ENCODE data around the gene NDUFS2. TPM values are rescaled to one million over a fixed set of nuclear protein-coding genes. Genes with fewer than 3 reads are reported as not detected.

Gene NDUFS2
- polyA plus RNA-seq, 1 experiment: 129 TPM

- peaks cover 13% of the 10 kb centered on the region; the same call in 1 of the 2 replicates for H3K36me3 ChIP-seq (ENCODE audit: control insufficient read depth, insufficient read depth, low read length)
- no peak for TF ChIP-seq CTCF (IDR thresholded peaks at IDR 0.05; ENCODE audit: insufficient read depth, low read depth, low read length)
- no peak for DNase-seq (ENCODE audit: low read depth)
- H3K4me3 ChIP-seq (ENCODE audit: low read depth, low read length): no peak overlapping the region
- no peaks in the 10 kb centered on the region for H3K27me3 ChIP-seq (ENCODE audit: control insufficient read depth, insufficient read depth, low read length)
- ChIA-PET POLR2A (interaction anchor here (0.6 kb wide), 1 partner anchor 34 kb away, joined by 3 read pairs; the partner anchor contains the start of gene UFC1), CTCF (interaction anchor here (0.7 kb wide), 1 partner anchor 23 kb away, joined by 4 read pairs; no protein-coding TSS in a partner anchor)
These were observed 14.9 kb upstream of the NDUFS2 start for GRCh38 chr1:161187311-161187710.

- Histone ChIP-seq H3K27me3 (ENCODE audit: control insufficient read depth, insufficient read depth, low read length) (no peaks in the 10 kb centered on the region), H3K4me3 (ENCODE audit: low read depth, low read length) (no peak overlapping the region), H3K36me3 (ENCODE audit: control insufficient read depth, insufficient read depth, low read length) (peaks cover 15% of the 10 kb centered on the region; the same call in 1 of the 2 replicates)
- DNase-seq (ENCODE audit: low read depth): no peak
- no peak for TF ChIP-seq CTCF (IDR thresholded peaks at IDR 0.05; ENCODE audit: insufficient read depth, low read depth, low read length)
- POLR2A ChIA-PET: no interaction called here
- CTCF ChIA-PET: no interaction called here
These were observed 13.8 kb upstream of the NDUFS2 start for GRCh38 chr1:161188381-161188780.

GRCh38 chr1:161189036-161189435, 13.1 kb upstream of the NDUFS2 start:
- POLR2A ChIA-PET: no interaction called here
- no peak for TF ChIP-seq CTCF (IDR thresholded peaks at IDR 0.05; ENCODE audit: insufficient read depth, low read depth, low read length)
- no peaks in the 10 kb centered on the region for H3K27me3 ChIP-seq (ENCODE audit: control insufficient read depth, insufficient read depth, low read length)
- H3K36me3 ChIP-seq (ENCODE audit: control insufficient read depth, insufficient read depth, low read length): peaks cover 15% of the 10 kb centered on the region; the same call in 1 of the 2 replicates
- no peak overlapping the region for H3K4me3 ChIP-seq (ENCODE audit: low read depth, low read length)
- DNase-seq (ENCODE audit: low read depth): no peak
- CTCF ChIA-PET: interaction anchor here (6.1 kb wide), 1 partner anchor 35 kb away, joined by 49 read pairs; the partner anchor contains the start of genes APOA2 and TOMM40L

- POLR2A ChIA-PET: no interaction called here
- no peak for TF ChIP-seq CTCF (IDR thresholded peaks at IDR 0.05; ENCODE audit: insufficient read depth, low read depth, low read length)
- DNase-seq (ENCODE audit: low read depth): no peak
- no peaks in the 10 kb centered on the region for H3K27me3 ChIP-seq (ENCODE audit: control insufficient read depth, insufficient read depth, low read length)
- CTCF ChIA-PET: interaction anchor here (0.7 to 6.1 kb wide), 11 partner anchors 9 to 192 kb away, joined by 3 to 49 read pairs (median 8); partner anchors contain the start of genes APOA2, NDUFS2 and TOMM40L
- H3K36me3 ChIP-seq (ENCODE audit: control insufficient read depth, insufficient read depth, low read length): peaks cover 18% of the 10 kb centered on the region
- no peak overlapping the region for H3K4me3 ChIP-seq (ENCODE audit: low read depth, low read length)
These were observed 11.1 kb upstream of the NDUFS2 start for GRCh38 chr1:161190962-161191521.

- ChIA-PET CTCF (interaction anchor here (0.7 to 6.1 kb wide), 20 partner anchors 10 to 198 kb away, joined by 3 to 49 read pairs (median 4); partner anchors contain the start of genes APOA2, NDUFS2, PPOX and TOMM40L), POLR2A (no interaction called here)
- no peaks in the 10 kb centered on the region for H3K27me3 ChIP-seq (ENCODE audit: control insufficient read depth, insufficient read depth, low read length)
- no peak overlapping the region for H3K4me3 ChIP-seq (ENCODE audit: low read depth, low read length)
- DNase-seq (ENCODE audit: low read depth): no peak
- H3K36me3 ChIP-seq (ENCODE audit: control insufficient read depth, insufficient read depth, low read length): peaks cover 18% of the 10 kb centered on the region
- TF ChIP-seq CTCF (IDR thresholded peaks at IDR 0.05; ENCODE audit: insufficient read depth, low read depth, low read length): no peak
These were observed 10.2 kb upstream of the NDUFS2 start for GRCh38 chr1:161191971-161192370.
